Measurements from ENCODE around the gene MVB12A. TPM values are rescaled to one million over a fixed set of nuclear protein-coding genes. Genes with fewer than 3 reads are reported as not detected.
A peak's percentile ranks its signal among the peaks of the same experiment; 100 is the strongest.

Gene MVB12A
- total and polyA plus RNA-seq, 9 of the 15 experiments (the other 6 are each of a cell fraction or from before 2014, with no cell fraction given): 1.2 to 46.2 (median 22.4) TPM

- TF ChIP-seq ATF2 (CRISPR knock-in tag; IDR thresholded peaks at IDR 0.05): no peak
- TF ChIP-seq XRCC3 (IDR thresholded peaks at IDR 0.05): no peak
- no peak for TF ChIP-seq HNRNPL (IDR thresholded peaks at IDR 0.05; ENCODE audit: low read depth, low read length)
- TF ChIP-seq PML (IDR thresholded peaks at IDR 0.05; ENCODE audit: low read length): no peak
- TF ChIP-seq POLR2AphosphoS2 (IDR thresholded peaks at IDR 0.05; ENCODE audit: low read length): no peak
- no peak for TF ChIP-seq ASH1L (IDR thresholded peaks at IDR 0.05; ENCODE audit: borderline replicate concordance, low read depth, partially characterized antibody)
- no peak for TF ChIP-seq JUN (IDR thresholded peaks at IDR 0.05; ENCODE audit: borderline replicate concordance, low read depth, low read length)
- TF ChIP-seq JUN (CRISPR knock-in tag; IDR thresholded peaks at IDR 0.05; ENCODE audit: borderline replicate concordance): no peak
- TF ChIP-seq RNF219 (CRISPR knock-in tag; IDR thresholded peaks at IDR 0.05): no peak
- no peak for TF ChIP-seq HOXB6 (CRISPR knock-in tag; IDR thresholded peaks at IDR 0.05; ENCODE audit: borderline replicate concordance)
- no peak for TF ChIP-seq ZNF668 (CRISPR knock-in tag; IDR thresholded peaks at IDR 0.05)
- TF ChIP-seq HDAC8 (tag; IDR thresholded peaks at IDR 0.05): no peak
- no peak for TF ChIP-seq XRCC5 (IDR thresholded peaks at IDR 0.05; ENCODE audit: low read depth, low read length)
- no peak for TF ChIP-seq MLX (CRISPR knock-in tag; conservative IDR thresholded peaks at IDR 0.05)
- no peak for TF ChIP-seq ELF2 (CRISPR knock-in tag; IDR thresholded peaks at IDR 0.05)
- peak; percentile 15; the same call in 1 of the 2 replicates for TF ChIP-seq HDGF (IDR thresholded peaks at IDR 0.05)
- no peak for TF ChIP-seq ZNF780A (CRISPR knock-in tag; IDR thresholded peaks at IDR 0.05)
- TF ChIP-seq ILK (tag; IDR thresholded peaks at IDR 0.05; ENCODE audit: borderline replicate concordance, low read depth): no peak
- no peak for TF ChIP-seq E2F8 (IDR thresholded peaks at IDR 0.05; ENCODE audit: low read depth, partially characterized antibody)
- TF ChIP-seq CBX2 (IDR thresholded peaks at IDR 0.05; ENCODE audit: insufficient read depth, low read length, poor library complexity, severe bottlenecking): no peak
- no peak for TF ChIP-seq CTBP1 (IDR thresholded peaks at IDR 0.05; ENCODE audit: borderline replicate concordance)
- no peak for TF ChIP-seq KAT2B (IDR thresholded peaks at IDR 0.05; ENCODE audit: low read depth, low read length)
These were observed 20.8 kb upstream of the MVB12A start (continued) for GRCh38 chr19:17398902-17399527.
